Hair follicle dermal papilla cell (primary cell): ENCODE results near the gene TSPAN32. TPM values are rescaled to one million over a fixed set of nuclear protein-coding genes. Genes with fewer than 3 reads are reported as not detected.

ENCODE experiments used
- small RNA-seq: library from RNA; depleted of rRNA; stranded (forward); fragments of <200 nt; gene quantifications from one replicate; pipeline ENCODE3, GENCODE V24; 2012
- total RNA-seq: library from RNA; depleted of rRNA; stranded (reverse); fragments of >200 nt; gene quantifications from 2 replicates; pipeline ENCODE4 v1.2.3, GENCODE V29; 2012

The TSPAN32 gene
- 2.1 and 2.9 TPM in 2 replicates for total RNA-seq

DNA sequence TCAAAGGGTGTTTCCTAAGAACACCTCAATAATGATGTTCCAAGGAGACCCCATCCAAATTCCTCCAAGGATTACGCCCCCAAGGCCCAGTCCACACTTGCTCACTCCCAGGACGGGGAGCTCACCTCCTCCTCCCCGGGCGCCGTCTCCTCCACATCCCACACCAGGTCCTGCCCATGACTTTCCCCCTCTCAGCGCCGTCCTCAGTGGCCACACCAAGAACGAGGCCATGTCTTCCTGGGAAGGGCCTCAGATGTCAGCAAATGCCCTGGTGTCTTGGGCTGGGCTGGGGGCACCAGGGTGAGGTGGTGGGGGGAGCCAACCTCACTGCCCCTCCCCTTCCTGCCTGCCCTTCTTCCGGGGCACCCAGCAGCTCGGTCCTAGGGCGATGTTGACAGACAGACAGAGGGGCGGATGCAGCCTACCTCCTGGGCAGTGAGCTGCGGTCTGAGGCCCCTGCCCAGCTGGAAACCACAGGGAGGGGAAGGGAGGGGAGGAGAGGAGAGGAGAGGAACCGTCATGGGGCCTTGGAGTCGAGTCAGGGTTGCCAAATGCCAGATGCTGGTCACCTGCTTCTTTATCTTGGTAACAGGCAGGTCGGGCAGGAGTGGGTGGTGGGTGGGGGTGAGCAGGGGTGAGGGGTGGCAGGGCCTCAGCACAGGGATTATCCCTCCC, at the start of gene TSPAN32, which contains the start of gene C11orf21:
Gene TSPAN32 (plus strand): TSS at position 383 of the 675 bp plus-strand sequence. CDS start 137 bp downstream, at position 520.
Gene C11orf21 (minus strand): TSS at position 288 of the 675 bp plus-strand sequence. CDS start 110 bp downstream, at position 178.

DNA sequence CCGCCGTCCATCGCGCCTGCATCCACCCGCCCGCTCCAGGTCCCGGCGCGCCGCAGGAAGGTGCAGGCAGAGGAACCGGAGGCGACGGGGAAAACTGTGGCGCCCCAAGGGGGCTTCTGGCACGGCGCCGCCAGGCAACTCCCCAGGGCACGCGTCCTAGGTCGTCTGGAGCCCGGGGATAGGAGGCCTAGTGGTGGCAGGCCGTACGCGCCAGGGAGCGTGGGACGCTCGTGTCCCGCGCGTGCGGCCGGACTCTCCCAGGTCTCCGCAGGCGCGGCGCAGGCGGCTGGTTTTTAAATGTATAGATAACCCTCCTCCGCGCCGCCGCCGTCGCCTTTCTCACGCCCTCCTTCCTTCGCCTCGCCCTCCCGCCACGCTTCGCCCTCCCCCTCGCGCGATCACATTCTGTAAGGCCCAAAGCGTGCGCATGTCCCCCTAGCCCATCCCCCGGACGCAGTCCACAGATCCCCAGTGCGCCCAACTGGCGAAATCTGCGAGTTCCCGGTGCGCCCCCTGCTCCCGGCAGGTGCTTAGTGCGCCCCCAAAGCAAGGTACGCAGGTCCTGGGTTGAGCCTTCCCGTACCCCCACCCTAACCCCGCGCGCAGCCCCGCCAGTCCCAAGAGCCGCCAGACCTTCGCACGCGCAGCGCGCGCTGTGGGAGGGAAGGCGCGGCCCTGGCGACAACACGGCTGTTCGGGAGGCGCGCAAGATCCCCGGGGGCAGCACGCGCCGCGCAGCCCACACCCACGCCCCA, 31.3 kb upstream of the TSPAN32 start, which contains the start of gene ASCL2:
Gene ASCL2 (minus strand): TSS at position 267 of the 755 bp plus-strand sequence. CDS start 256 bp downstream, at position 11.

Small RNAs within 50 kb of the gene (small RNA-seq; reads per million reads assigned to genes)
- gene RNU6-878P, result not detected

Other genes with a start within 250 kb of the TSPAN32 start
- gene IGF2, start 162.6 kb upstream of the TSPAN32 start, total RNA-seq, result 0.85 and 1.9 TPM in 2 replicates
- not detected in 2 replicates for gene INS, start 140.8 kb upstream of the TSPAN32 start, total RNA-seq
- gene TH, start 130.2 kb upstream of the TSPAN32 start, total RNA-seq, result 1.2 and 4.9 TPM in 2 replicates
- not detected in 2 replicates for gene ASCL2, start 31.4 kb upstream of the TSPAN32 start, total RNA-seq
- 0.16 and 0.36 TPM in 2 replicates for gene C11orf21, start 95 bp upstream of the TSPAN32 start, total RNA-seq
- gene CD81, start 75.3 kb downstream of the TSPAN32 start, total RNA-seq, result 350 and 404 TPM in 2 replicates
- 52.6 and 60.2 TPM in 2 replicates for gene TSSC4, start 98.7 kb downstream of the TSPAN32 start, total RNA-seq
- not detected in 2 replicates for gene TRPM5, start 142.5 kb downstream of the TSPAN32 start, total RNA-seq
- not detected in 2 replicates for gene KCNQ1, start 143.0 kb downstream of the TSPAN32 start, total RNA-seq